H1 (cell line): ENCODE measurements around the gene CMBL. TPM values are rescaled to one million over a fixed set of nuclear protein-coding genes. Genes with fewer than 3 reads are reported as not detected.
A peak's percentile ranks its signal among the peaks of the same experiment; 100 is the strongest.

Experiments
- CTCF ChIA-PET: fragments of 300-600 bp; sonication (Branson Sonifier 250); formaldehyde crosslinking; loops from one replicate; lab custom pipeline; 2021; ENCODE audit not compliant: partially characterized antibody; lab: Charles Lee
- POLR2A ChIA-PET: fragments of 300-600 bp; sonication (Branson Sonifier 250); formaldehyde crosslinking; loops from one replicate; lab custom pipeline; 2021; ENCODE audit warnings: inconsistent platforms; ENCODE audit not compliant: partially characterized antibody; lab: Charles Lee
- DNase-seq, 2 experiments: peaks; one replicate each; pipeline versions ENCODE4 v3.0.0 to v3.0.0-alpha.2; 2010 to 2022; ENCODE audit warnings: low spot score in 2 of 2, low read depth in 1 of 2, mixed read lengths in 1 of 2
- FAIRE-seq: peaks from 2 replicates; lab custom pipeline; 2011; peaks lifted over from hg19 to GRCh38; lab: Jason Lieb, UNC
- H2AFZ ChIP-seq: 2 replicates; pipeline ENCODE4 v1.8.1; 2012; ENCODE audit warnings: low read length, inconsistent platforms
- H2AK5ac ChIP-seq: 2 replicates; pipeline ENCODE4 v1.6.1; 2013; ENCODE audit warnings: low read depth, low read length
- H2BK120ac ChIP-seq: replicated peaks from 2 replicates; pipeline ENCODE3; 2013; ENCODE audit warnings: low read depth, low read length, inconsistent platforms
- H2BK12ac ChIP-seq: 2 replicates; pipeline ENCODE4 v1.6.1; 2013; ENCODE audit warnings: low read depth, low read length
- H2BK15ac ChIP-seq: 2 replicates; pipeline ENCODE4 v1.6.1; 2013; ENCODE audit warnings: low read length
- H2BK20ac ChIP-seq: 2 replicates; pipeline ENCODE4 v1.6.1; 2013; ENCODE audit warnings: low read length
- H2BK5ac ChIP-seq: 2 replicates; pipeline ENCODE4 v1.6.1; 2013; ENCODE audit warnings: low read depth, low read length
- H3K14ac ChIP-seq: 2 replicates; pipeline ENCODE4 v1.6.1; 2013; ENCODE audit warnings: inconsistent platforms; ENCODE audit not compliant: insufficient read length
- H3K18ac ChIP-seq: 2 replicates; pipeline ENCODE4 v1.6.1; 2013; ENCODE audit warnings: low read length; ENCODE audit errors: extremely low read depth
- H3K23ac ChIP-seq: 2 replicates; pipeline ENCODE4 v1.6.1; 2013; ENCODE audit warnings: inconsistent platforms; ENCODE audit not compliant: insufficient read length
- H3K23me2 ChIP-seq: 2 replicates; pipeline ENCODE4 v1.6.1; 2013; ENCODE audit warnings: low read depth, low read length
- H3K27ac ChIP-seq: 2 replicates; pipeline ENCODE4 v1.6.1; 2011; ENCODE audit warnings: low read depth, low read length, inconsistent platforms
- H3K27me3 ChIP-seq, 4 experiments: replicated peaks in 1 of 4; 1 replicate in 1 of 4; 2 replicates in 3 of 4; pipeline versions ENCODE4 v1.6.1 to v1.8.1; 2011 to 2013; ENCODE audit warnings: low read length in 3 of 4, mild to moderate bottlenecking in 3 of 4, inconsistent platforms in 2 of 4, mixed read lengths in 2 of 4, moderate library complexity in 1 of 4; ENCODE audit not compliant: control insufficient read depth in 3 of 4, insufficient read depth in 3 of 4; ENCODE audit errors: extremely low read depth in 1 of 4
- H3K36me3 ChIP-seq, 4 experiments: 2 replicates each; pipeline versions ENCODE4 v1.6.1 to v1.8.1; 2011 to 2013; ENCODE audit warnings: mild to moderate bottlenecking in 4 of 4, low read length in 3 of 4, moderate library complexity in 2 of 4, control low read depth in 1 of 4, inconsistent platforms in 1 of 4; ENCODE audit not compliant: insufficient read depth in 4 of 4, control insufficient read depth in 2 of 4
- H3K4ac ChIP-seq: replicated peaks from 2 replicates; pipeline ENCODE3; 2013; ENCODE audit warnings: low read length, low read depth, mixed read lengths, inconsistent platforms; ENCODE audit not compliant: insufficient read length
- H3K4me1 ChIP-seq, 4 experiments: replicated peaks in 1 of 4; 1 replicate in 1 of 4; 2 replicates in 3 of 4; pipeline versions ENCODE4 v1.6.1 to v1.8.1; 2011 to 2013; ENCODE audit warnings: low read length in 3 of 4, inconsistent platforms in 2 of 4, mixed read lengths in 1 of 4; ENCODE audit not compliant: insufficient read depth in 4 of 4, control insufficient read depth in 3 of 4
- H3K4me2 ChIP-seq, 2 experiments: 2 replicates each; pipeline versions ENCODE4 v1.6.1 to v1.8.1; 2011 to 2013; ENCODE audit warnings: low read depth in 2 of 2, low read length in 2 of 2, control low read depth in 1 of 2, inconsistent platforms in 1 of 2, mild to moderate bottlenecking in 1 of 2; ENCODE audit not compliant: insufficient read depth in 1 of 2
- H3K4me3 ChIP-seq, 4 experiments: fragments of 200-600, 300-600 bp in 1 of 4; sonication (generic), shearing (Covaris generic), sonication (Bioruptor Twin) in 1 of 4; 2 replicates each; pipeline versions ENCODE4 v1.5.1 to v1.8.1; 2011 to 2016; ENCODE audit warnings: low read length in 4 of 4, low read depth in 3 of 4, control low read depth in 2 of 4, inconsistent platforms in 2 of 4, mild to moderate bottlenecking in 2 of 4, mixed read lengths in 1 of 4, moderate library complexity in 1 of 4; ENCODE audit not compliant: insufficient read depth in 2 of 4; ENCODE audit errors: extremely low read depth in 1 of 4
- H3K56ac ChIP-seq: replicated peaks from 2 replicates; pipeline ENCODE3; 2013; ENCODE audit warnings: low read depth, mild to moderate bottlenecking, mixed read lengths, low read length, inconsistent platforms; ENCODE audit not compliant: insufficient read length
- H3K79me1 ChIP-seq: 2 replicates; pipeline ENCODE4 v1.6.1; 2013; ENCODE audit warnings: low read depth, low read length, control low read depth
- H3K79me2 ChIP-seq, 2 experiments: 2 replicates each; pipeline versions ENCODE4 v1.6.1 to v1.8.1; 2012 to 2013; ENCODE audit warnings: low read length in 2 of 2, mild to moderate bottlenecking in 2 of 2, inconsistent platforms in 1 of 2; ENCODE audit not compliant: insufficient read depth in 2 of 2, control insufficient read depth in 1 of 2
- H3K9ac ChIP-seq, 4 experiments: replicated peaks in 1 of 4; 1 replicate in 1 of 4; 2 replicates in 3 of 4; pipeline versions ENCODE4 v1.6.1 to v1.8.1; 2011 to 2013; ENCODE audit warnings: low read depth in 3 of 4, low read length in 3 of 4, control low read depth in 2 of 4, mild to moderate bottlenecking in 2 of 4, moderate library complexity in 2 of 4, inconsistent platforms in 1 of 4; ENCODE audit errors: extremely low read depth in 1 of 4
- H3K9me3 ChIP-seq, 2 experiments: 2 replicates each; pipeline versions ENCODE4 v1.6.1 to v1.8.1; 2012 to 2013; ENCODE audit warnings: mild to moderate bottlenecking in 2 of 2, moderate library complexity in 2 of 2, control low read depth in 1 of 2, inconsistent platforms in 1 of 2, low read depth in 1 of 2, low read length in 1 of 2, mixed read lengths in 1 of 2; ENCODE audit not compliant: insufficient read depth in 2 of 2
- H4K20me1 ChIP-seq, 2 experiments: replicated peaks in 1 of 2; 2 replicates each; pipeline versions ENCODE3 to v1.8.1; 2011 to 2013; ENCODE audit warnings: inconsistent platforms in 2 of 2, low read length in 2 of 2, mild to moderate bottlenecking in 1 of 2; ENCODE audit not compliant: insufficient read depth in 2 of 2, control insufficient read depth in 1 of 2
- H4K5ac ChIP-seq: 2 replicates; pipeline ENCODE4 v1.6.1; 2013; ENCODE audit warnings: low read length, low read depth, mixed read lengths, inconsistent platforms; ENCODE audit not compliant: insufficient read length
- H4K8ac ChIP-seq: 2 replicates; pipeline ENCODE4 v1.8.0; 2013; ENCODE audit warnings: mild to moderate bottlenecking, moderate library complexity, low read length, inconsistent platforms; ENCODE audit not compliant: insufficient read depth; ENCODE audit errors: extremely low read depth
- H4K91ac ChIP-seq: replicated peaks from 2 replicates; pipeline ENCODE3; 2013; ENCODE audit warnings: low read length, mixed read lengths, inconsistent platforms; ENCODE audit not compliant: insufficient read length
- BCL11A ChIP-seq, 2 experiments: IDR thresholded peaks; one replicate each; pipeline ENCODE4 v1.6.1; 2011; ENCODE audit warnings: low read depth in 2 of 2, low read length in 2 of 2, mild to moderate bottlenecking in 2 of 2
- GABPA ChIP-seq: IDR thresholded peaks from 2 replicates; pipeline ENCODE4 v1.6.1; 2011; ENCODE audit warnings: mild to moderate bottlenecking, low read length, moderate library complexity, borderline replicate concordance; ENCODE audit not compliant: insufficient read depth
- GTF2F1 ChIP-seq: IDR thresholded peaks from 2 replicates; pipeline ENCODE4 v1.6.1; 2012; ENCODE audit warnings: low read depth, low read length, improper control_type of control experiment, borderline replicate concordance
- JUN ChIP-seq: IDR thresholded peaks from 2 replicates; pipeline ENCODE4 v1.6.1; 2011; ENCODE audit warnings: low read depth, mild to moderate bottlenecking, improper control_type of control experiment, low read length
- SP2 ChIP-seq: IDR thresholded peaks from 2 replicates; pipeline ENCODE4 v1.6.1; 2012; ENCODE audit warnings: mild to moderate bottlenecking, low read length, inconsistent platforms
- SRF ChIP-seq: IDR thresholded peaks from 2 replicates; pipeline ENCODE4 v1.6.1; 2011; ENCODE audit warnings: mild to moderate bottlenecking, low read depth, low read length, moderate library complexity
- WGBS, 2 experiments: shearing (Covaris generic) in 1 of 2; methylation state at CpG; one replicate each; pipeline versions ENCODE4 v1.1.6 to v1.1.7; 2013 to 2015; ENCODE audit warnings: low lambda C conversion rate in 2 of 2, mixed read lengths in 2 of 2, inconsistent platforms in 1 of 2, low coverage in 1 of 2, missing lambda C conversion rate in 1 of 2; ENCODE audit not compliant: insufficient replicate concordance in 2 of 2, insufficient coverage in 1 of 2, insufficient read length in 1 of 2; ENCODE audit errors: extremely low coverage in 1 of 2, missing lambda C conversion rate in 1 of 2; 5-methylcytosine and 5-hydroxymethylcytosine counted together
- polyA plus RNA-seq, 7 experiments: library from polyadenylated mRNA; depleted of rRNA in 3 of 7; stranded (reverse) in 5 of 7; unstranded in 2 of 7; fragments of >200 nt in 5 of 7; fragments of 200-250 nt in 2 of 7; gene quantifications; 1 replicate in 5 of 7; 2 replicates in 1 of 7; 4 replicates in 1 of 7; pipeline versions ENCODE4 v1.2.1 to v1.2.3, GENCODE V29; 2011 to 2013; ENCODE audit warnings: missing spikeins in 2 of 7, mixed read lengths in 2 of 7
- total RNA-seq: library from RNA; stranded (reverse); fragmentation: NEBNext Ultra II Directional; extraction: Animal tissue kit (Norgen Biotek cat#: 25700); gene quantifications from 2 replicates; pipeline ENCODE4 v1.2.1, GENCODE V29; 2021

CMBL gene
- total and polyA plus RNA-seq, 2 of the 8 experiments (the other 6 are each of a cell fraction or from before 2014, with no cell fraction given), result 27.9 to 32.1 TPM

GRCh38 chr5:10251405-10251804 lies 56.3 kb downstream of the CMBL start:
- H3K36me3 ChIP-seq, result peaks cover 19 to 43% (median 32%) of the 10 kb centered on the region in 4 experiments
- H3K14ac ChIP-seq, result no peak overlapping the region
- no peak for FAIRE-seq
- no peak for DNase-seq
- H3K9me3 ChIP-seq, result no peaks in the 10 kb centered on the region
- peaks cover 13% of the 10 kb centered on the region for H3K23me2 ChIP-seq
- no peak overlapping the region; the same call in 1 of the 2 replicates for H2AK5ac ChIP-seq
- H3K56ac ChIP-seq, result no peak overlapping the region
- peak overlapping the region; percentile 92 to 100 (median 94) for H3K4me3 ChIP-seq
- H3K23ac ChIP-seq, result no peak overlapping the region
- no peaks in the 10 kb centered on the region for H3K27me3 ChIP-seq
- H3K9ac ChIP-seq, result peak overlapping the region in 3 of 4 experiments; percentile 97 to 100 (median 98); a peak in 5 of 7 replicates
- 57% methylated on average over 7 of the region's 7 CpGs; no CpG with 5 or more reads in 1 of the 2 experiments for WGBS, 2 experiments
- H4K91ac ChIP-seq, result no peak overlapping the region
- H4K8ac ChIP-seq, result no peak overlapping the region
- H2AFZ ChIP-seq, result no peak overlapping the region
- H2BK120ac ChIP-seq, result no peak overlapping the region
- H2BK20ac ChIP-seq, result no peak overlapping the region
- no peak overlapping the region for H2BK5ac ChIP-seq
- no peak overlapping the region for H2BK12ac ChIP-seq
- CTCF ChIA-PET, result interaction anchor here (1.2 to 1.6 kb wide), 3 partner anchors 12 to 33 kb away, joined by 3 to 4 read pairs (median 3); no protein-coding TSS in a partner anchor
- no peak overlapping the region for H3K4ac ChIP-seq
- peaks cover 39 to 78% of the 10 kb centered on the region in 2 experiments for H3K79me2 ChIP-seq
- peaks cover 5% of the 10 kb centered on the region; the same call in 1 of the 2 replicates for H3K79me1 ChIP-seq
- peaks cover 3 to 7% (median 5%) of the 10 kb centered on the region in 4 experiments; a peak in 4 of 7 replicates for H3K4me1 ChIP-seq
- no peak overlapping the region for H3K27ac ChIP-seq
- no peak overlapping the region for H4K5ac ChIP-seq
- peaks cover 11 to 21% of the 10 kb centered on the region in 2 experiments for H4K20me1 ChIP-seq
- H3K18ac ChIP-seq, result no peak overlapping the region
- H3K4me2 ChIP-seq, result peak overlapping the region; percentile 90 to 97
- POLR2A ChIA-PET, result interaction anchor here (0.5 to 6.8 kb wide), 18 partner anchors 10 to 376 kb away, joined by 3 to 128 read pairs (median 3); partner anchors contain the start of gene MARCHF6
- H2BK15ac ChIP-seq, result no peak overlapping the region
- TF ChIP-seq BCL11A (IDR thresholded peaks at IDR 0.05; ENCODE audit: low read depth in 2 of 2, low read length in 2 of 2) (no peak), SP2 (no peak), JUN (no peak), SRF (no peak), GABPA (no peak), GTF2F1 (no peak)
